Measurements from ENCODE around the gene ANKRD34C. TPM values are rescaled to one million over a fixed set of nuclear protein-coding genes. Genes with fewer than 3 reads are reported as not detected.

The ANKRD34C gene
- total RNA-seq, 1 donor from 2014 or later: not detected

- Mint-ChIP-seq H3K9me3 (ENCODE audit: low read depth) (no peaks in the 10 kb centered on the region), H3K36me3 (ENCODE audit: insufficient read depth) (peaks cover 18% of the 10 kb centered on the region), H3K4me1 (ENCODE audit: low read depth) (peaks cover 14% of the 10 kb centered on the region), H3K27ac (peak within 1 kb of the TSS; percentile 85), H3K4me3 (ENCODE audit: low read depth) (peak within 1 kb of the TSS; percentile 83), H3K27me3 (peaks cover 37% of the 10 kb centered on the region)
- peak; percentile 81 for DNase-seq (ENCODE audit: low spot score, unreplicated experiment)
- TF ChIP-seq CTCF (IDR thresholded peaks at IDR 0.05; ENCODE audit: unreplicated experiment): peak; percentile 52
Measured at GRCh38 chr15:79310985-79311900, 28.7 kb downstream of the ANKRD34C start, which contains the start of gene TMED3. Gene TMED3, plus strand, starts transcription at chr15:79311112. Its CDS starts 138 bp downstream, at chr15:79311250.

GRCh38 chr15:79311901-79312553, 29.5 kb downstream of the ANKRD34C start:
- Mint-ChIP-seq H3K9me3 (ENCODE audit: low read depth) (no peaks in the 10 kb centered on the region), H3K4me3 (ENCODE audit: low read depth) (peak overlapping the region; percentile 83), H3K36me3 (ENCODE audit: insufficient read depth) (peaks cover 21% of the 10 kb centered on the region), H3K27ac (peak overlapping the region; percentile 85), H3K4me1 (ENCODE audit: low read depth) (peaks cover 14% of the 10 kb centered on the region), H3K27me3 (peaks cover 34% of the 10 kb centered on the region)
- TF ChIP-seq CTCF (IDR thresholded peaks at IDR 0.05; ENCODE audit: unreplicated experiment): no peak
- DNase-seq (ENCODE audit: low spot score, unreplicated experiment): no peak

GRCh38 chr15:79314186-79314585, 31.7 kb downstream of the ANKRD34C start:
- Mint-ChIP-seq H3K36me3 (ENCODE audit: insufficient read depth) (peaks cover 31% of the 10 kb centered on the region), H3K27ac (no peak overlapping the region), H3K27me3 (peaks cover 14% of the 10 kb centered on the region), H3K4me3 (ENCODE audit: low read depth) (no peak overlapping the region), H3K9me3 (ENCODE audit: low read depth) (no peaks in the 10 kb centered on the region), H3K4me1 (ENCODE audit: low read depth) (peaks cover 14% of the 10 kb centered on the region)
- TF ChIP-seq CTCF (IDR thresholded peaks at IDR 0.05; ENCODE audit: unreplicated experiment): no peak
- DNase-seq (ENCODE audit: low spot score, unreplicated experiment): no peak

- peaks cover 36% of the 10 kb centered on the region for H3K36me3 Mint-ChIP-seq (ENCODE audit: insufficient read depth)
- no peaks in the 10 kb centered on the region for H3K9me3 Mint-ChIP-seq (ENCODE audit: low read depth)
- H3K4me1 Mint-ChIP-seq (ENCODE audit: low read depth): peaks cover 14% of the 10 kb centered on the region
- no peak overlapping the region for H3K4me3 Mint-ChIP-seq (ENCODE audit: low read depth)
- TF ChIP-seq CTCF (IDR thresholded peaks at IDR 0.05; ENCODE audit: unreplicated experiment): no peak
- H3K27me3 Mint-ChIP-seq: peaks cover 7% of the 10 kb centered on the region
- H3K27ac Mint-ChIP-seq: no peak overlapping the region
- DNase-seq (ENCODE audit: low spot score, unreplicated experiment): no peak
Measured at GRCh38 chr15:79314811-79315210, 32.3 kb downstream of the ANKRD34C start.

GRCh38 chr15:79315623-79316328, 33.3 kb downstream of the ANKRD34C start:
- TF ChIP-seq CTCF (IDR thresholded peaks at IDR 0.05; ENCODE audit: unreplicated experiment): no peak
- H3K4me3 Mint-ChIP-seq (ENCODE audit: low read depth): no peak overlapping the region
- H3K27me3 Mint-ChIP-seq: no peaks in the 10 kb centered on the region
- no peaks in the 10 kb centered on the region for H3K9me3 Mint-ChIP-seq (ENCODE audit: low read depth)
- peaks cover 38% of the 10 kb centered on the region for H3K36me3 Mint-ChIP-seq (ENCODE audit: insufficient read depth)
- H3K4me1 Mint-ChIP-seq (ENCODE audit: low read depth): peaks cover 14% of the 10 kb centered on the region
- no peak for DNase-seq (ENCODE audit: low spot score, unreplicated experiment)
- H3K27ac Mint-ChIP-seq: no peak overlapping the region

Data from progenitor cell of endocrine pancreas (in vitro differentiated cells).